Hindlimb muscle (tissue), 1 donor: ENCODE results near the gene ZFPM1. TPM values are rescaled to one million over a fixed set of nuclear protein-coding genes. Genes with fewer than 3 reads are reported as not detected.

Experiments used
- DNase-seq: peaks from one replicate; pipeline ENCODE4 v3.0.0-alpha.2; 2013
- polyA plus RNA-seq: library from polyadenylated mRNA; unstranded; fragments of 120-200 nt; gene quantifications from one replicate; pipeline ENCODE4 v1.2.1, GENCODE V29; 2013; ENCODE audit not compliant: insufficient read length

ZFPM1 gene
- polyA plus RNA-seq, 1 donor: 1.7 TPM

DNA sequence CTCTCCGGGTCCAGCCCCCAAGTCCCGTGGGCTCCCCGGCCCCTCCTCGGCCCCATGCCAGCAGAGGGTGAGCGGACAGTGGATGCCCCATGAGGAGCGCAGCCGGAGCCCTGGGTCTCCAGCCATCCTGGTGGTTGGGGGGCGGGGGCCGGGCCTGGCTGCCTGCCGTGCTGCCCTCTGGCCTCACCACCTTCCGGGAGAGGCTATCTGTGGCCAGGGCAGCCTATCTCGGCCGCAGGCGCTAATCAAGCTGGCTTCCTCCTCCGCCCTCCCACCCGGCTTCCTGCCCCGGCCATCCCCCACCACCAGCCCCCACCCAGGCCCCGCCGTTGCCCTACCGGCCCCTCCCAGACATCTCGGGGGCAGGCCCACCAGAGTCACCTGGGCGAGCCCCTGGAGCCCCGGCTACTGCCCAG, 46.8 kb downstream of the ZFPM1 start:
- DNase-seq: no peak

DNA sequence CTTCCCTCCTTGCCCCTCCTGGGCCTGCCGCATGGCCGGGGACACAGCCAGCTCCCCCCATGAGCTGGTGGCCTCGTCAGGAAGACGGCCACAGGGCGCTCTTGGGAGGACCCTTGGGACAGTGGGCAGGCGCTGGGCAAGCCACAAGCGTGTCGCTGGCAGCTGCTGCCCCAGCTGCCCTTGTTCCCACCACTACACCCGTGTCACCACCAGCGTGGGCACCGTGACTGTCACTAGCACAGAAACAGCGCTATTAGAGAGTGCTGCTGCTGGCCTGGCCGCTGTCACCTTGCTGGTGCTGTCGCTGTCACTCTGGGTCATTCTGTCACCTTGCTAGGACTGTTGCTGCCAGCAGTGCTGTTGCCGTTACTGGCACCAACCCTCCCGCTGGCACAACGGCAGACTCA, 47.2 kb downstream of the ZFPM1 start:
- no peak for DNase-seq

GRCh38 chr16:88502371-88502770, 49.3 kb downstream of the ZFPM1 start:
- DNase-seq: no peak

DNA sequence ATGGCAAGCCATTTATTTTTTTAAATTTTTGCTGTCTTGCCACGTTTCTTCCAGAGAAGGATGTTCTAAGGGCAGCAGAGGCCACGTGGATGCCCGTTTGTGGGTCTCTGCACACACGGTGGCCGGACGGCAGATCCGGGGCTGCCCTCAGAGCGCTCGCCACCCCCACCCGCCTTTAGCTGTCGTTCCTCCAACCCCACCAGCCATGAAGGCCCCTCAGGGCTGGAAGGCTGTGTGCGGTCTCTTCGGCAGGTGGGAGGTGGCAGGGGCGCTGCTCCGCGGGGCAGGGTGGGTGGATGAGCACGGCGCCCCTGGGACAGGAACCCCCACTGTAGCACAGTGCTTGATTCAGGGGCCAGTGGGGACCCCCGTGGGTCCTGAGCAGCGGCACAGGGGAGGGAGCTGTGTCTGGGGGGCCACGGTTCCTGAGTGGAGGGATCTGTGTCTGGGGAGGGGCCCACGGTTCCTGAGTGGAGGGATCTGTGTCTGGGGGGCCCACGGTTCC, 49.7 kb downstream of the ZFPM1 start:
- DNase-seq: no peak

DNA sequence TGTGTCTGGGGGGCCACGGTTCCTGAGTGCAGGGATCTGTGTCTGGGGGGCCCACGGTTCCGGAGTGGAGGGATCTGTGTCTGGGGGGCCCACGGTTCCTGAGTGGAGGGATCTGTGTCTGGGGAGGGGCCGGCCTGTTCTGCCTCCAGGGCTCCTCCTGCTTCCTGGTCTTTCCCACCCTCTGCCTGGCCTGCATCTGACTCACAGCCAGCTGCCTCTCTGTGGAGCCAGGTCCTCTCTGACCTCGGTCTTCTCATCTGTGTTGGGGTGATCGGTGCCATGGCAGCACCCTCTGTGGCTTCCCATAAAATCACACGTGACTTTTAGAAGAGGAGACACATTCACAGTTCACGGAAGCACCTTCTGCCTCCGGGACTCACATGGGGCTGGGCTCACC, 50.3 kb downstream of the ZFPM1 start:
- no peak for DNase-seq

GRCh38 chr16:88503771-88504488, 50.9 kb downstream of the ZFPM1 start:
- DNase-seq: no peak

DNA sequence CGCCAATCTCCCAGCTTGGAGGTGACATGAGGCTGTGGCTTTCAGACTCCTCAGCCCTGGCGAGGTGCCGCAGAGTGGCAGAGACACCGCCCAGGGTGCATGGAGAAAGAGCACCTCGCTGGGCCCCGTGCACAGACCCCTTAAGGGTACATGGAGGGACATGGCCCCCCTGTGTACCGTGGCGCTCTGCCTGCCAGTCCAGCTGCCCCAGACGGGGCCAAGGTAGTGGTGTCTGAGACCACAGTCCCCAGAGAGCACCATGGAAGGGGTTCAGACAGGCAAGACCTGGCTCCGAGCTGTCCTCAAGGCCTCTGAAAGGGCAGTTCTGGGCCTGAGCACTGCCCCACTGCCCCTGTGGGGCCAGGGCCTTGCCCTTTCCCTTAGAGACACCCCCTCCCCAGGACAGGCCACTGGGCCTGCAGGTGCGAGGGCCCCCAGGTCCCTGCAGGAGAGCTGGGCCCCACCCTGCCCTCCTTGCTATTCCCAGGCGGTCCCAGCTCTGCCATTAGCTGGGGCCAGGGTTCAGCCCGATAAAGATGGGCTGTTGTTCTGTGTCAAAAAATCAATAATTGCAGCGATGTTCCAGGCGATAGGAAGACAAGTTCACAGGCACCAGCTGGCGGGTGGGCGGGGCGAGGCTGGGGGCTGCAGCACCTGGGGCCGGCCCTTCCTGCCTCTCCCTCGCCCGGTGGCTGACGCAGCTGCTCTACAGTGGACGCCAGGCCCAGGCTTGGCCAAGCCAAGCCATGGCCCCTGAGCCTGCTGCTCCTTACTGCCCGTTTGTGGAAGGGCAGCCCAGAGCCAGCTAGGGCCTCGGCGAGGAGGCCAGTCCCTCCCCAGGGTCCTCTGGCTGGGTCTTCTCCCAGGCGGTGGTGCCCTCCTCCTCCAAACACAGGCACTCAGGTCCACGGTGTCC, 51.7 kb downstream of the ZFPM1 start:
- DNase-seq: no peak

- DNase-seq: no peak
Measured at GRCh38 chr16:88505405-88506082, 52.5 kb downstream of the ZFPM1 start.

DNA sequence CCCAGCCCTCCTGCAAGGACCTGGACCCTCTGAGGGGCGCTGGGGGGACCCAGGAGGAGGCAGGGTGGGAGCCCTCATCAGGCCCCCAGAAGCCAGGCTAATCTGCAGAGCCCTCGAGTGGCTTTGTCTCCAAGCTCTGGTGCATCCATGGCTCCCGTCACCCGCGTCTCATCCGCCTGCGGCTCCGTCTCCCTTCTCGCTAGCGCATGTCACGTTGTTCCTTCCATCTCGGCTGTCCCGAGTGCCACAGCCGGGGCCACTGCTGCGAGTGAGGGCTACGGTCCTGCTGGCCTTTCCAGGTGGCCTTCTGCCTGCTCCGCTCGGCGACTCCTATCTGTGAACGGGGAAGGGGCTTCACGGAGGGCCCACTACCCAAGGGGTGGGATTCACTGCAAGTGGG, 53.6 kb downstream of the ZFPM1 start:
- DNase-seq: no peak

GRCh38 chr16:88507231-88507743, 54.2 kb downstream of the ZFPM1 start:
- no peak for DNase-seq

DNA sequence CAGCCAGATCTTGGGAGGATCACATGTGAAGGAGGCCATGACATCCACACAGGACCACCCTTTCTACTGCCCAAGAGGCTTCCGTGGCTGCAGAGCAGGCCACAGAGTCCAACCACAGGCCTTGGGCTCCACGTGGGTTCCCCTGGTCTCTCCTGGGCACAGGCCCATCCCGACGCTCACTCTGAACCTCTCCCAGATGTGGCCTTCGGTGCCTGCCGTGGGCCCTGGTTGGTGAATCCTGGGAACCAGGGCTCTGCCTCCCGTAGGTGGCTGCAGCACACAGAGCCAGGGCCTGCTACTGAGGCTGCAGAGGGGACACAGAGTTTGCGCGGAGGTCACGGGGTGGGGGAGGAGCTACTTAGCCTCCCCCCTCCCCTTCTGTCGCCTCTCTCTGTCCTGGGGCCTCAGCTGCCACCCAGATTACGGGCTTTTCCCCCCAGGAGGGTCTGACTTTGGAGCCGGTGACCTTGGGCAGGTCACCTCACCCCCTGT, 55.3 kb downstream of the ZFPM1 start:
- no peak for DNase-seq

DNA sequence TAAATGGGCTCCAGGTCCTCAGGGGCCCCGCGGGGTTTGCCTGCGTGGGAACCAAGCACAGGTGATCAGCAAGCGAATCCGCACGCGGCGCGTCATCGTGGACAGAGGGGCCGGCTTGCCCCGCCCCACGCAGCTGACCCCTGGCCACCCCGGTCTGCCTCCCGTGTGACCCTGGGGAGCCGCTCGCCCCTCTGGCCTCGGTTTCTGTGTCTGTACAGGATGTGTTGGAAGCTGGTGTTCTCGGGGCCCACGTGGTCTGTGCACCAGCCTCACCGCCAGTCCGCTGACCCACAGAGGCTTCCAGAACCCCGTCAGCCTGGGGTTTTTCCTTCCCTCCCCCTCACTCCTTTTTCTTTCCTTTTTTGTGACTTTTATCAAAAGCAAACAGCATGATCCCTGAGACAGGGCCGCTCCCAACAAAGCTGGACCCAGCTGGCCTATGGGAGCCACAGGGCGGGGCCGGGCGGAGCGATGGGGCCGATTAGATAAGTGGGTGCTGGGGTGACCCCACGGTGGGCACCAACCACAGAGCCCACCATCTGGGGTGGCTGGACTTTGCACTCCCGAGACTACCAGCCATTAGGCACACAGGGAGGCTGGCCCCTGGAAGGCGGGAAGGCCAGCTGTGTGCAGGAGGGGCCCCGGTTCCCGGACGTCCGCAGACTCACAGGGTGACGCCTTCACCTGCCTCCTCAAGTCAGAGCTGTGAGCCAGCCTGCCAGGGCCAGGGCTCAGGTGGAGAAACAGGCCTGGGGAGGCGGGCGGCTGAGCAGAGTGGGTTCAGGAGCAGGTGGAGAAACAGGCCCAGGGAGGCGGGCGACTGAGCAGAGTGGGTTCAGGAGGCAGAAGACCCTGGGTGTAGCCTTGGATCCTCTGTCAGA, 56.0 kb downstream of the ZFPM1 start:
- DNase-seq: no peak

- no peak for DNase-seq
Measured at GRCh38 chr16:88509749-88510069, 56.6 kb downstream of the ZFPM1 start.

GRCh38 chr16:88510091-88510994, 57.3 kb downstream of the ZFPM1 start:
- DNase-seq: no peak

- no peak for DNase-seq
Measured at GRCh38 chr16:88511060-88511459, 58.0 kb downstream of the ZFPM1 start.

DNA sequence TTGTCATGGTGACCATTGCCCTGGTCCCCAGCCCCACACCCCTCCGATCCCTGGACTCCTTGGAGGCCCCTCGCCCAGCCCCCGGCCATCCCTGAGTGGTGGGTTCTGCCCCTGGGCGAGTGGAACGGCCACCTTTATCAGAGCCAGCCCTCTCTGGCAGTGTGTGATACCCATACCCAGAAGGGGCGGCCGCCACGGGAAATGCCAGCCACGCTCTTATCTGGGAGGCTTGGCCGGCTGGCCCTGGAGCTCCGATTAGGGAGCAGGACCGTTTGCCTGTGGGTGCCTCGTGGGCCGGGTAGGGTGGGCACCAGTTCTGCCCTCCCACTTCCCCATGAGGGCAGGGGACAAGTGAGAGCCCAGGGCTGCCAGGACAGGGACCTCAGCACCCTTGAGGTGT, 58.8 kb downstream of the ZFPM1 start:
- no peak for DNase-seq

DNA sequence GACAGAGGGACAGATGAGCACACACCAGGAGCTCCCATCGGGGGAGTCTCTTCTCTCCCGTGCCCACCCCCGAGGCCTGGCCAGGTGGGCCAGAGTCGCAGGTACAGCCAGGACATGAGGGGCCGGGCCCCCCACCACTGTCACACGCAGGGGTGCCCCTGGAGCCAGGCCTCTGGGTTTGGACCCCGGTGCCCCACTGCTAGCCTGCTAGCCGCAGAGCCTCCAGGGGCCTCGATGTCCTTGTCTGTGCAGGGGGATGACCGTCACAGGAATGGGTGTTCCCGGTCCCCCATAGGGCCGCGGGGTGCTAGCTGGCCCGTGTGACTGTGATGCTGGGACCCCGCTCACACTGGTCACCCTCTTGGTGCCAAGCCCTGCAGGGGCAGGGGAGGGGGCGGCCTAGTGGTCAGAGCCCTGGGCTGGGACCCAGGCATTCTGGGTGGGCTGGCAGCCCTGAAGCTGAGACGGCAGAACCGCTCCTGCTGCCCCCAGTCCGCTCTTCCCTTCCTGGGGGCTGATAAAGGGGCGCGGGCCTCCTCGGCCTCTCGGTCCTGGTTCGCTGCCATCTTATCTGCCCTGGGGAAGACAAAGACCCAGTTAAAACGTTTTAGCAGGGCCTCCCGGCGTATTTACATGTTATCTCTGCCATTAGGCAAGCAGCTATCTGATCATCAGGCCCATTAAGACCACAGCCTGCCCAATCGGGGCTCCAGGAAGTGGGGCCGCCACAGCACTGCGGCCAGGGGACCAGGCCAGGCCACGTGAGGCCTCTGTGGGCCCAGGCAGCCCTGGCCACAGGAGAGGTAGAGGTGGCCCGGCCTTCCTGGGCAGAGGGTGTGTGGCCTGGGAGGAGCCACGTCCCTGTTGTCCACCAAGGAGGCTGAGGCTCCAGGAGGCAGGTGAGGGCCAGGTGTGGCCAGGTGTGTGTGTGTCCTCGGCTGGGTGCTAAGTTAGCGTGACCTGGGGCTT, 59.9 kb downstream of the ZFPM1 start:
- DNase-seq: no peak

- DNase-seq: no peak
Measured at GRCh38 chr16:88514070-88514469, 61.0 kb downstream of the ZFPM1 start.

GRCh38 chr16:88514526-88515232, 61.6 kb downstream of the ZFPM1 start:
- no peak for DNase-seq
